T-helper 1 cell treated with Interleukin-12 subunit alpha and Interleukin-12 subunit beta and Interleukin-4 antibody, amounts not matched to agents 30 μg/mL and 1 μg/mL, for 36 hours (primary cell): ENCODE results near the gene MIDN.

Experiments
- H3K27ac Mint-ChIP-seq: one replicate; pipeline ENCODE4 v1.8.0; 2021; ENCODE audit warnings: mild to moderate bottlenecking, mixed read lengths
- H3K27me3 Mint-ChIP-seq: one replicate; pipeline ENCODE4 v1.8.0; 2021; ENCODE audit warnings: low read depth, mixed read lengths
- H3K36me3 Mint-ChIP-seq: one replicate; pipeline ENCODE4 v1.8.0; 2021; ENCODE audit warnings: low read depth, mixed read lengths
- H3K4me1 Mint-ChIP-seq: one replicate; pipeline ENCODE4 v1.8.0; 2021; ENCODE audit warnings: low read depth, mixed read lengths
- H3K4me3 Mint-ChIP-seq: one replicate; pipeline ENCODE4 v1.8.0; 2021; ENCODE audit warnings: mild to moderate bottlenecking, moderate library complexity, mixed read lengths
- H3K9me3 Mint-ChIP-seq: one replicate; pipeline ENCODE4 v1.8.0; 2021; ENCODE audit warnings: mixed read lengths

The MIDN gene

DNA sequence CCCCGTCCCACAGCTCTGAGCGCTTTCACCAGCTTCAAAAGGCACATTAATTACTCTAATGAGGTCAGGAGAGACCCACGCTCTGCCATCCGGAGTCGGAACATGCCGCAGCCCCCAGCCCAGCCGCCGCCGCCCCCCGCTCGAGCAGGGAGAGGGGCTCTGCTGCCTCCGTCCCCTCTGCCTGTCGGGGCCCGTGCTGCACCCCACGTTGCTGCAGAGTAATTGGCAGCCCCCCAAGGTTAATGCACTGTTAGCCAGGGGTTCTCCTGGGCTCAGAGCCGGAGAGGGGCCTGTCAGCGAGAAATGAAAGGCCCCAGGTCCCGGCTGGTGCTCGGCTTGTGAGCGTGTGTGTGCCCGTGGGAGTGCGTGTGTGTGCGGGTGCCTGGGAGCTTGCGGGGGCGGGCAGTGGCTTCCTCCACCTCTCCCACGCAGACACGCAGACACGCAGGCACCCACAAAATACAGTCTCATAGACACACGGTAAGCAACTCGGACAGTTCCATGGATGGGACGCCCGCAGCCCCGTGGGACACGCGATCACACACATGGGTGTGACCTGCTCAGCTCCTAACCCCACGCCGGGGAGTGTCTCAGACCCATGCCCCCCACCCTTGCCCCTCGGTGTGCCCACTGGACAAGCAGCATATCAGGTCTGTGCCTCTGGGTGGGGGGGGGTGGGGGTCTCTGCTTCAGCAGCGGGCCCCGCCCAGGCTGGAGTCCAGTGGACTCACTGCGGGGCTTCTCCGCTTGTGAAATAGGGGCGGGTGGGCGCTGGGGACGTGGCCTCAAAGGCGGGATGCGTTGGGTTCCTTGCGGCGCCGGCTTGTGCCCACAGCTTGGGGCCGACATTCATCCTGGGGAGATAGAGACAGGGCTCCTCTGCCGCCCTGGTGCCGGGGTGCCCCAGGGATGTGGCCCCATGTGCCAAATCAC lies 32.5 kb downstream of the MIDN start:
- peaks cover 13% of the 10 kb centered on the region for H3K4me1 Mint-ChIP-seq
- H3K27me3 Mint-ChIP-seq, result peaks cover 15% of the 10 kb centered on the region
- no peaks in the 10 kb centered on the region for H3K9me3 Mint-ChIP-seq
- no peak overlapping the region for H3K4me3 Mint-ChIP-seq
- H3K36me3 Mint-ChIP-seq, result peaks cover 11% of the 10 kb centered on the region
- H3K27ac Mint-ChIP-seq, result no peak overlapping the region

GRCh38 chr19:1281569-1282287 lies 33.3 kb downstream of the MIDN start:
- H3K27ac Mint-ChIP-seq, result no peak overlapping the region
- H3K9me3 Mint-ChIP-seq, result no peaks in the 10 kb centered on the region
- H3K27me3 Mint-ChIP-seq, result peaks cover 19% of the 10 kb centered on the region
- peaks cover 10% of the 10 kb centered on the region for H3K36me3 Mint-ChIP-seq
- H3K4me1 Mint-ChIP-seq, result peaks cover 10% of the 10 kb centered on the region
- H3K4me3 Mint-ChIP-seq, result no peak overlapping the region

DNA sequence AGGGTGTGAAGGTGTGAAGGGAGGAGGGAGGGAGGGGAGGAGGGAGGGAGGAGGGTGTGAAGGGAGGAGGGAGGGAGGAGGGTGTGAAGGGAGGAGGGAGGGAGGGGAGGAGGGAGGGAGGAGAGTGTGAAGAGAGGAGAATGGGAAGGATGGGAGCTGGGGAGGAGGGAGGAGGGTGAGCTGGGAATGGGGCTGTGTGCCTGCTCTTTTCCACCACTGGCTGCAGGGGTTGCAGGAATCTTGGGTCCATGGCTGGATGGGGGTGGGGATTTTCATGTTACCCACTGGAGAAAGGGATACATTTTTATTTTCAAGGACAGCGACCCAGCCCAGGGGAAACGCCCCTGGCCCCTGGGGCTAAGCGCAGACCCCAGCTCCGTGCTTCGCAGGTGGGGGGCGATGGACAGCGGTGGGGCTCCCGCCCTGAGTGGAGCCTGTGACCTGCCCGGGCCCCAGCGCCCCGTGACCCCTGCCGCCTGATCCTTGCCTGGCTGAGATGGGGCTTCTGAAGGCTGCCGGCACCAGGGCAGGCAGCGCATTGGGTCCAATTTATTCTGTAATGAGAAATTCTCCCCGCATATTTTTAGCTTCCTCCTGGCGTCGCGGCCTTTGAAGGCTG lies 34.3 kb downstream of the MIDN start:
- peaks cover 8% of the 10 kb centered on the region for H3K4me1 Mint-ChIP-seq
- H3K27ac Mint-ChIP-seq, result no peak overlapping the region
- peaks cover 20% of the 10 kb centered on the region for H3K27me3 Mint-ChIP-seq
- H3K4me3 Mint-ChIP-seq, result no peak overlapping the region
- H3K9me3 Mint-ChIP-seq, result no peaks in the 10 kb centered on the region
- peaks cover 8% of the 10 kb centered on the region for H3K36me3 Mint-ChIP-seq

DNA sequence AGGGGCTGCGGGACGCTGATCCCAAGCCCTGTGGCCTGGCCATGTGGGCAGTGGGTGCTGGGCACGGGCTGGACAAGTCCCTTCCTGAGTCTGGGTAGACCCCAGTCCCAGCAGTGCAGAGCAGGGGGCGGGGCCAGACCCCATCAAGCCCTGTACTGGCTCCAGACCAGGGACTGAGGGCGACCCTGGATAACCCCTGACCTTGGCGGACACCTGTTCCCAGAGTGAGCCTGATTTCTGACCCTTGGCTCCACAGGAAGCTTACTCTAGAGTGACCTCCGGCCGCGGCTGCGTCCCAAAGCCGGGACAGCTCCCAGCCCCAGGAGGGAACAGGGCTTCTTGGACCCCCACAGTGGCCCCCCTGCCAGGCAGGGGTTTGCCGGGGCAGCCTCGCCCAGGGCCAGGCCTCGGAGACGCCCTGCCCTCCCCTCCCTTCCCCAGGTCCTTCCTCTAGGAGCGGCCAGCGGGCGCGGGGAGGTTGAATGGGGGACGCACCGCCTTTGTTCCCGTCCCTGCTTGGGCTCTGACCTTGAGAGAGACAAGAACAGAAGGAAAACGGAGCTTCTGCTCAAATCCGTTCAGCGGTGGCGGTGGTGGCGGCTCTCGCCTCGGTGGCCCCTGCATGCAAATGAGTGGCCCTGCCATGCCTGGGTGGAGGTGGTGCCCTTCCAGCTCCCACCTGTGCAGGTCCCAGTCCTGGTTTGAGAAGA lies 35.0 kb downstream of the MIDN start:
- Mint-ChIP-seq H3K27me3 (peaks cover 20% of the 10 kb centered on the region), H3K4me3 (no peak overlapping the region), H3K36me3 (peaks cover 8% of the 10 kb centered on the region), H3K9me3 (no peaks in the 10 kb centered on the region), H3K4me1 (peaks cover 8% of the 10 kb centered on the region), H3K27ac (no peak overlapping the region)

GRCh38 chr19:1283917-1284292 lies 35.5 kb downstream of the MIDN start:
- peaks cover 21% of the 10 kb centered on the region for H3K27me3 Mint-ChIP-seq
- H3K4me3 Mint-ChIP-seq, result no peak overlapping the region
- H3K4me1 Mint-ChIP-seq, result peaks cover 8% of the 10 kb centered on the region
- H3K36me3 Mint-ChIP-seq, result peaks cover 8% of the 10 kb centered on the region
- H3K27ac Mint-ChIP-seq, result no peak overlapping the region
- H3K9me3 Mint-ChIP-seq, result no peaks in the 10 kb centered on the region

DNA sequence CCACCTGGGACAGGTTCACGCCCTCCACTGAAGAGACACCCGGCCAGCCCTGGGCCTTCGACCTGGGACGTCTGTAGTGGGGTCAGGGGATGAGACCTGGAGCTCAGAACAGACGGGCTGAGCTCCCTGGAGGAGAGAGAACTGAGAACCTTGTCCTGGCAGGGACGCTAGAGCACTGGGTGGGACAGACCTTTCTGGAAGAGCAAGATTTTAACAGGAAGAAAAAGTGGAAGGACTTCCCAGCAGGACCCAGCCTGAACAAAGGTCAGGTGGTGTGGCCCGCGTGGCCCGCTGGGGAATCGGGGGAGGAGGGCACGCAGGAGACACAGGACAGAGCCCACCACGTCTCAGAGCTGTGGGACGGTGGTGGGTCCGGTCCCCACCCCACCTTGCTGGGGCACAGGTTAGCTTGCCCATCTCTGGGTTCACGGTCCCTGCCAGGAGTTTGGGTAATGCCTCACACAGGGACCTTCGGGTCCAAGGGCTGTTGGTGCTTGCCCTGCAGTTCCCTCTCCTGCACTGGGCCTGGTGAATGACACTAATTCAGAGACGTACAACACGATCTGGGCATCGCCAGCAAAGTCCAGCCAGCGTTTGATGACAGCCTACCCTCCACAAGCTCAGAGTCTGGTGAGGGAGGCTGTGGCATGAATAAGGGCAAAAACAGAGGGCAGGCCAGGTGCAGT lies 36.1 kb downstream of the MIDN start:
- H3K27me3 Mint-ChIP-seq, result peaks cover 24% of the 10 kb centered on the region
- no peak overlapping the region for H3K4me3 Mint-ChIP-seq
- no peak overlapping the region for H3K27ac Mint-ChIP-seq
- H3K4me1 Mint-ChIP-seq, result peaks cover 8% of the 10 kb centered on the region
- H3K9me3 Mint-ChIP-seq, result no peaks in the 10 kb centered on the region
- H3K36me3 Mint-ChIP-seq, result peaks cover 6% of the 10 kb centered on the region

DNA sequence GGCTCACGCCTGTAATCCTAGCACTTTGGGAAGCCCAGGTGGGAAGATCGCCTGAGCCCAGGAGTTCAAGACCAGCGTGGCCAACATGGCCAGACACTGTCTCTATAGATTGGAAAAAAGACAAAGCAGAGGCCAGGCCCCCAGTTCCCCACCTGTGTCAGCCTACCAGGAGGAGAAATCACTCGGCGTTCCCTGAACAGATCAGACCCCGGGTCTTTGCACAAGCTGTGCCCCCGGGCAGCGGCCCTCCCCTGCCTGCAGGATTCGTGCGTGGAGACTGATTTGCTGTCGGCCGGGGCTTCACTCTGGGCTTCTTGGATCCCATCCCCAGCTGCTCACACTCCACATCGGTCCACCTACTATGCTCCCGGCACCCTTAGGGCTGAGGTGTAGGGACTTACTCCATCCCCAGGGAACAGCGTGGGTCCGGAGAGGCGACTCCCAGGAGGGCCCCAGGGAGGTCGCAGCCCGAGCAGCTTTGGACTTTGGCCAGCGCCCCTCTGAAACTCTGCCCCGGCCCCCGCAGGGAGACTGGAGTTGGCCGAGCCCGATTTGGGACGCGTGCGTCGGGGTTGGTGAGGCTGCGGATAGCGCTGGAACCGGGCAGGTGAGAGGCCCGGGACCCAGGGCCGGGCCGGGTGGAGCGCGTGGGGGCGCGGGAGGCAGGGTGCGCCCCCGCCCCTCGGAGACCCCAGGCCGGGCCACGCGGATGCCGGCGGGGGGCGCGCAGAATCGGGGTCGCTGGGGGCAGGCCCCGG lies 36.8 kb downstream of the MIDN start:
- H3K27ac Mint-ChIP-seq, result no peak overlapping the region
- peaks cover 2% of the 10 kb centered on the region for H3K4me1 Mint-ChIP-seq
- no peaks in the 10 kb centered on the region for H3K9me3 Mint-ChIP-seq
- H3K36me3 Mint-ChIP-seq, result peaks cover 2% of the 10 kb centered on the region
- no peak overlapping the region for H3K4me3 Mint-ChIP-seq
- peaks cover 24% of the 10 kb centered on the region for H3K27me3 Mint-ChIP-seq

DNA sequence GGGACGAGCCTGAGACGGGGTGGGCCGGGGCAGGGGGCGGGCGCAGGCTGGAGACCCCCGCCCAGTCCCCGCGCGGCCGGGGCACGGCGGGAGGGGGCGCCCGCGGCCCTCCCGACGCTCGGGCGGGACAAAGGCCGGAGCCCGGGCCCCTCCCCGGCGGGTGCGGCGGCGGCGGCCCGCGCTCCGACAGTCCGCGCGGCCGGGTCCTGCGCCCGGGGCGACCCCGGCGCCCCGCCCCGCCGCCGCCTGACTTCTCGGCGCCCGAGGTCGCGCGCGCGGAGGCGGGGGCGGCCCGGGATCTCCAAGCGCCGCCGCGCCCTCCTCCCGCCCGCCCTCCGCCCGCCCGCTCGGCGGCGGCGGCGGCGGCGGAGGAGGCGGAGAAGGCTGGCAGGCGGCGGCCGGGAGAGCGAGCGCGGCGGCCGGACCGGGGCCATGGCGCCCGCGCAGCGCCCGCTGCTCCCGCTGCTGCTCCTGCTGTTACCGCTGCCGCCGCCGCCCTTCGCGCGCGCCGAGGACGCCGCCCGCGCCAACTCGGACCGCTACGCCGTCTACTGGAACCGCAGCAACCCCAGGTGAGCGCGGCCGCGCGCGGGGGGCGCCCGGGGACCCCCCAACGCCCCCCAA lies 37.5 kb downstream of the MIDN start, which contains the start of gene EFNA2:
Gene EFNA2, plus strand, starts transcription at position 137 of the 624 bp plus-strand sequence. Its CDS starts 296 bp downstream, at position 433.
- peaks cover 2% of the 10 kb centered on the region for H3K4me1 Mint-ChIP-seq
- H3K9me3 Mint-ChIP-seq, result no peaks in the 10 kb centered on the region
- no peak within 1 kb of the TSS for H3K27ac Mint-ChIP-seq
- no peak within 1 kb of the TSS for H3K4me3 Mint-ChIP-seq
- peaks cover 24% of the 10 kb centered on the region for H3K27me3 Mint-ChIP-seq
- no peaks in the 10 kb centered on the region for H3K36me3 Mint-ChIP-seq

GRCh38 chr19:1286487-1287353 lies 38.3 kb downstream of the MIDN start:
- H3K4me3 Mint-ChIP-seq, result no peak overlapping the region
- peaks cover 2% of the 10 kb centered on the region for H3K4me1 Mint-ChIP-seq
- H3K27me3 Mint-ChIP-seq, result peaks cover 24% of the 10 kb centered on the region
- no peak overlapping the region for H3K27ac Mint-ChIP-seq
- H3K36me3 Mint-ChIP-seq, result no peaks in the 10 kb centered on the region
- no peaks in the 10 kb centered on the region for H3K9me3 Mint-ChIP-seq

DNA sequence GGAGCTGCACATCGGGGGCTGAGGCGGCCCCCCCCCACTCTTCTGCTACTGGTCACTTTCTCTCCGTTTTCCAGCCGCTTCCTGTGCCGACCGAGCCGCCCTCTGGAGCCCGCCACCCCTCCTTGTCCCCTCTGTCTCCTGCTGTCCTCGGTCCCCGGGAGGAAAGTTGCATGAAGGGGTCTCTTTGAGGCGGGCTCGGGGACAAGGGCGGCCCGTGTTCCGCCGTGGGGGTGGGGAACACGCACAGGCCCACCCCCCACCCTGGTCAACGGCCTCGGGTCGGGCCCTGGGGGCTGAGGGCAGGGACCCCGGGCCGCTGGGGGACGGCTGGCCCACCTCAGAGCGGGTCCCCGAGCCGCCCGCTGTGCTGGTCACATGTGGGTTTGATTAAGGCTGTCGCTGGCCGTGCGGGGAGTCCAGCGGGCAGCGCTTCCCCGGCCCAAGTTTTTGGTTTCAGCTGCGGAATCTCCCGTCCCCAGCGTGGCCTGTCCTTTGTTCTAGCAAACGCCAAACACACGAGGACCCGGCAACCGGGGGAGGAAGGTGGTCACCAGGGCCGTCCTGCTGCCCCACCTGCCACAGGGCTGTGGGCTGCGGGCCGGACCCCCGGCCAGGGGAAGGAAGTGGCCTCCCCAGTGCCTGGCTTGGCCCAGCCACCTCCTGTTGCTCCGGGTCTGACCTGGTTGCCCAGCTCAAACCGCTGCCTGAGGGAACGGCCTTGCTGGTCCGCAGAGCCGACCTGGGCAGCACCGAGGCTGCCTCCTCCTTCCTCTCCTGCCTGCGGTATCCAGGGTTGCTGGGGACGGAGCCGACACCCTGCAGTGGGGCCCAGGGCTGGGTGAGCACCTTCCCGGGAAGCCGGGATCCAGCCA lies 39.2 kb downstream of the MIDN start:
- Mint-ChIP-seq H3K27ac (no peak overlapping the region), H3K4me1 (peaks cover 2% of the 10 kb centered on the region), H3K36me3 (no peaks in the 10 kb centered on the region), H3K9me3 (no peaks in the 10 kb centered on the region), H3K27me3 (peaks cover 30% of the 10 kb centered on the region), H3K4me3 (no peak overlapping the region)

- Mint-ChIP-seq H3K4me3 (no peak overlapping the region), H3K27me3 (peaks cover 30% of the 10 kb centered on the region), H3K36me3 (no peaks in the 10 kb centered on the region), H3K27ac (no peak overlapping the region), H3K4me1 (peaks cover 2% of the 10 kb centered on the region), H3K9me3 (no peaks in the 10 kb centered on the region)
Observed at GRCh38 chr19:1288226-1288612, 39.8 kb downstream of the MIDN start.
